AG04449 (cell line): Measurements from ENCODE around the gene FGFR2.

ENCODE experiments used
- CTCF ChIA-PET: fragments of 350-600 bp; formaldehyde crosslinking; extraction: SDS; loops from one replicate; lab custom pipeline; 2021; ENCODE audit warnings: antibody characterized with exemption; lab: Yijun Ruan, JAX
- POLR2A ChIA-PET: fragments of 400-600, 350-600 bp; formaldehyde crosslinking; extraction: SDS; loops from one replicate; lab custom pipeline; 2020; ENCODE audit warnings: antibody characterized with exemption, inconsistent platforms; lab: Yijun Ruan, JAX
- DNase-seq: peaks from one replicate; pipeline ENCODE4 v3.0.0-alpha.2; 2010; ENCODE audit warnings: low read depth, low spot score
- H3K4me3 ChIP-seq: 2 replicates; pipeline ENCODE4 v1.5.1; 2011; ENCODE audit warnings: low read depth, mild to moderate bottlenecking, control low read depth, low read length
- CTCF ChIP-seq: IDR thresholded peaks from one replicate; pipeline ENCODE4 v1.5.1; 2011; ENCODE audit warnings: mild to moderate bottlenecking, moderate library complexity, low read length, control low read depth, inconsistent platforms; ENCODE audit not compliant: insufficient read depth; ENCODE audit errors: missing control alignments

The FGFR2 gene

GRCh38 chr10:121454781-121455180, 143.5 kb downstream of the FGFR2 start:
- CTCF ChIA-PET = no interaction called here

DNA sequence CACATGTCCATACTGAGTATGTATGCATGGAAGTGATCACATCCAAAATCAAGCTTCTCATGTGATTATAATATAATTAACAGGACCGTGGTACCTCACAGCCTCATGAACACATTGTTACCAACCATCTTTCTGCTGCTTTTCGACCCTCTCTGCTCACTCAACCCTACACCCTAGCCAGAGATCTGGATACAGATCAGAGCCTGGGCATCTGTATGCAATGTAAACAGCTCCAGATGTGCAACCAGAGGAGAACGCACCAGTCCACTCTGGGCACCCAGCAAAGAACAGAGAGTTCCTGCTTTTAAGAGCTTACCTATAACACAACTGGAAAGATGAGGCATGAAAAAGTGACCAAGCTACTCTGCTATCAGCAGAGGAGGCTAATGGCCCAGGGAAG, 145.1 kb downstream of the FGFR2 start:
- POLR2A ChIA-PET = no interaction called here
- CTCF ChIA-PET = no interaction called here
- no peak overlapping the region for H3K4me3 ChIP-seq
- no peak for DNase-seq
- TF ChIP-seq CTCF = no peak

More at GRCh38 chr10:121454781-121455180, 143.5 kb downstream of the FGFR2 start:
- POLR2A ChIA-PET = no interaction called here
- DNase-seq = no peak
- no peak overlapping the region for H3K4me3 ChIP-seq
- no peak for TF ChIP-seq CTCF

DNA sequence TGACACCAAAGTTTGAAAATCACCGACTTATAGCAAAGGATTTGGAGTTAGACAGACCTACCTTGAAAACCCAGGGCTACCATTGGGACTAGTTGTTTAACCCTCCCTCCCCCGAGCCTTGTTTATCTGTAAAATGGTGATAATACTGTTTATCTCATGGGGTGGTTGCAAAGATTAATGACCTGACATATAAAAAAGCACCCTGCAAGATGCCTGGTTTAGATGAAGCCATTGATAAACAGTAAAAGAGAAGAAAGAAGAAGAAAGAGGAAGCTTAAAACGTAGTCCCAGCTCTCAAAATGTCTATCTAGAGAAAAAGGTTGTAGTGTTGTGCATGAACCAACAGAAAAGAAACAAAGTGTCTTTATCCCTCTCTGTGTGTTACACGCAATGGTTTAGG, 145.7 kb downstream of the FGFR2 start:
- no peak overlapping the region for H3K4me3 ChIP-seq
- ChIA-PET POLR2A (no interaction called here), CTCF (no interaction called here)
- no peak for DNase-seq
- no peak for TF ChIP-seq CTCF

- DNase-seq = no peak
- CTCF ChIA-PET = interaction anchor here (1.4 kb wide), 1 partner anchor 16 kb away, joined by 4 read pairs; no protein-coding TSS in a partner anchor
- POLR2A ChIA-PET = no interaction called here
- TF ChIP-seq CTCF = no peak
- no peak overlapping the region for H3K4me3 ChIP-seq
Observed at GRCh38 chr10:121450247-121450646, 148.0 kb downstream of the FGFR2 start.

DNA sequence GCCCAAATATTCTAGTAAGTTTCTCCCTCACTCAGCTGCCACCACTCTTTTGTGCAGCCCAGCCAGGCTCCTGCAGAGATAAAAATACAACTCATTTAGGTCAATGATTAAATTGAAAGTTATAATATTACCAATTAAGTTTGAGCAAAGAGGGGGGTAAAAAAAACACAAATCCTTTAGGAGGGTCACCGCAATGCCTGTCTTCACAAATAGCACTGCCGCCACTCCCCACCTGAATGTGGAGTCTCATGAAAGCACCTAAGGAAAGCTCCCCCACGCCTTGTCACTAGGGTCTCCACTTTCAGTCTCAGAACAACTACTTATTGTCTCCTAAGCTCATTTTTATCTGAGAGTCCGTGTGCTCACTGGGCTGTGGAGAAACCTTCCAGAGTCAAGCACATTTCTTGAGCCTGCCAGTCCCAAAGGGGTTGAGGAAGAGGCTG, 148.7 kb downstream of the FGFR2 start:
- no peak for TF ChIP-seq CTCF
- CTCF ChIA-PET = interaction anchor here (1.4 kb wide), 1 partner anchor 15 kb away, joined by 4 read pairs; no protein-coding TSS in a partner anchor
- H3K4me3 ChIP-seq = no peak overlapping the region
- DNase-seq = no peak
- POLR2A ChIA-PET = no interaction called here

GRCh38 chr10:121448766-121449421, 149.3 kb downstream of the FGFR2 start:
- ChIA-PET CTCF (interaction anchor here (1.4 kb wide), 1 partner anchor 14 kb away, joined by 4 read pairs; no protein-coding TSS in a partner anchor), POLR2A (no interaction called here)
- no peak for TF ChIP-seq CTCF
- DNase-seq = no peak
- no peak overlapping the region for H3K4me3 ChIP-seq
